ENCODE results near the gene PRORP. TPM values are rescaled to one million over a fixed set of nuclear protein-coding genes. Genes with fewer than 3 reads are reported as not detected.
A peak's percentile ranks its signal among the peaks of the same experiment; 100 is the strongest.
"Not testable (repeated sequence)": the region's sequence is repeated elsewhere in the genome, so short reads cannot be mapped to it uniquely, and the experiment has no call there.

PRORP gene
- total RNA-seq, 2 donors from 2014 or later: 25.2 to 27.6 TPM

DNA sequence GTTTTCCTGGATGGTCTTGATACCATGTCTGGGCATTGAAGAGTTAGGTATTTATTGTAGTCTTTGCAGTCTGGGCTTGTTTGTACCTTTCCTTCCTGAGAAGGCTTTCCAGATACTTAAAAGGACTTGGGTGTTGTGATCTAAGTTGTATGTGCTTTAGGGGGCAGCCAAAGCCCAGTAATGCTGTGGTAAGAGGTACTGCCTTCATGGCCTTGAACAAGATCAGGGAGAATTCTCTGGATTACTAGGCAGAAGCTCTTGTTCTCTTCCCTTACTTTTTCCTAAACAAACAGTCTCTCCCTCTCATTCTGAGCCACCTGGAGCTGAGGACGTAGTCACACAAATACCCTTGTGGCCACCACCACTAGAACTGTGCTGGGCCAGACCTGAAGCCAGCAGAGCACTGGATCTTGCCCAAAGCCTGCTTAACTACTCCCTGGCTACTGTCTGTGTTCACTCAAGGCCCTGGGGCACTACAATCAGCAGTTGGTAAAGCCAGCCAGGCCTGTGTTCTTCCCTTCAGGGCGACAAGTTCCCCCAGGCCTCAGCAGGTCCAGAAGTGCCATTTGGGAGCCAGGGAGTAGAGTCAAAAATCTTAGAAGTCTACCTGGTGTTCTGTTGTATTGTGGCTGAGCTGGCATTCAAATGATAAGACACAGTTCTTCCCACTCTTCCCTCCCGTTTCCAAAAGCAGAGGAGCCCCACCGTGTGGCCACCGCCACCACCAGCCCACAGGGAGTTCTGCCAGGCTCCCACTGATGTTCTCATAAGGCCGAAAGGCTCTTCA, 11.4 kb downstream of the PRORP start:
- intact Hi-C loops (cut with DNase I, micrococcal nuclease): no loop called here
- DNase-seq: no peak
- ATAC-seq: no peak

DNA sequence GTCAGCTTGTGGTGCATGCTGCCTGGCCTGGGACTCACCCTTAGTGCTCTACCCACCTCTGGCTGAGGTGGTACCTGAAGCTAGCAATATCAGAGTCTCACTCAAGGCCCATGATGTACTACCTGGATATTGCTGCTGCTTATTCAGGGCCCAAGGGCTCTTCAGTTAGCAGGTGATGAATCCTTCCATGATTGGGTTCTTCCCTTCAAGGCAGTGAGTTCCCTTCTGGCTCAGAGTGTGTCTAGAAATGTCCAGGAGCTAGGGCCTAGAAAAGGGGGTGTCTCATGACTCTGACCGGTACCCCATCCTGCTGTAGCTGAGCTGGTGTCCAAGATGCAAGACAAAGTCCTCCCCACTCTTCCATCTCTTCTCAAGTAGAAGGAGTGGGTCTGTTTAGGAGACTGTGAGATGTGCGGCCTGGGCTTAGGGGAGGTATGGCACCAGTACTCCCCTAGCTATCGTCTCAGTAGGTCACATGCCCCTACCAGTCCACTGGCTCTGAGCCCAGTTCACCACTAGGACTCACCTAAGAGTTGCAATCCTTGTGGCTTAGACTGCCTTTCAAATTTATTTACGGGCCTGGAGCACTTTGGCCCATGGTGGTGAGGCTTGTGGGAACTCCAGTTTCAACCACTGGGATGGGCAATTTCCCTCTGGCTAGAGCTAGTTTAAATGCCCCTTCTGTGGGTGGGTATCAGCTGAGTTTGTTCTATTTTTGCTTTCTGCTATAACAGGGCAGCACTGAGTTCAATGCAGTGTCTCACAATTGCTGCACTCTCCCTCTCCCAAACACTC, 12.2 kb downstream of the PRORP start:
- intact Hi-C loops (cut with DNase I, micrococcal nuclease): loop anchor here in 1 of 2 donors (5.0 kb wide), 1 partner anchor 278 kb away; no protein-coding TSS in a partner anchor

DNA sequence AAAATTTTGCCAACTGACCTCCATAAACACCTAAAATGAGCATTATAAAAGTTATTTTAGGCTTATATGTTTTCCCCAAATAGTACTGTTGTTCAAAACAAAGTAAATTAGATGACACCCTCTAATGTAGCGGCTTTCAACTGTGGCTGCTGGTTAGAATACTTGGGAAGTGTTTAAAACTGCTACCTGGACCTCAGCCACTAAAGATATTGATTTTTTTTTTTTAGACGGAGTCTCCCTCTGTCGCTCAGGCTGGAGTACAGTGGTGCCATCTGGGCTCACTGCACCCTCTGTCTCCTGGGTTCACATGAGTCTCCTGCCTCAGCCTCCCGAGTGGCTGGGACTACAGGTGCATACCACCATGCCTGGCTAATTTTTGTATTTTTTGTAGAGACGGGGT, 16.2 kb downstream of the PRORP start:
- intact Hi-C loops (cut with DNase I, micrococcal nuclease): loop anchor here in 1 of 2 donors (5.0 kb wide), 1 partner anchor 274 kb away; no protein-coding TSS in a partner anchor
- ATAC-seq: no peak
- no peak for DNase-seq

More for the DNA sequence above, 12.2 kb downstream of the PRORP start:
- DNase-seq: no peak
- no peak for ATAC-seq

- ATAC-seq (peak; percentile 39), DNase-seq (no peak)
- intact Hi-C loops (cut with DNase I, micrococcal nuclease): loop anchor here in 1 of 2 donors (5.0 kb wide), 1 partner anchor 276 kb away; no protein-coding TSS in a partner anchor
These were observed 18.6 kb downstream of the PRORP start for GRCh38 chr14:35140718-35141581.

DNA sequence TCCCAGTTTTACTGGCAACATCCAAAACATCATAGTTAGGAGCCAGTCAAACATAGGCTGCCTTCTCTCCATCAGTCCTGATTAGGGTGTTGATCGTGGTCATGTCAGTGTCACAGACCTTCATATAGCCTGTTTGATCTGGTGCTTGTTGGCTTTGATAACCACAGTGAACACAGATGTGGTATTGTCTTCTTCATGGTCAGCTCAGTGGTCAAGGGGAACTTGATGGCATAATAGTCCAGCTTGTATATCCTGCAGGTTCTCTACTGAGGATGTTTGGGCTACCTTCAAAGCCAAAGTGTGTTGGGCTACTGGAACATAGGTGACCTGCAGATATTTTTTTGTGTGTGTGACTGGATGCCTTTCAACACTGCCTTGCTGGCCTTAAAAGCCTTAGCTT, 21.7 kb downstream of the PRORP start:
- ATAC-seq (no peak), DNase-seq (no peak)
- intact Hi-C loops (cut with DNase I, micrococcal nuclease): loop anchor here in 1 of 2 donors (5.0 kb wide), 1 partner anchor 273 kb away; no protein-coding TSS in a partner anchor

GRCh38 chr14:35146711-35147149, 24.4 kb downstream of the PRORP start:
- intact Hi-C loops (cut with DNase I, micrococcal nuclease): no loop called here
- ATAC-seq (no peak), DNase-seq (no peak)

DNA sequence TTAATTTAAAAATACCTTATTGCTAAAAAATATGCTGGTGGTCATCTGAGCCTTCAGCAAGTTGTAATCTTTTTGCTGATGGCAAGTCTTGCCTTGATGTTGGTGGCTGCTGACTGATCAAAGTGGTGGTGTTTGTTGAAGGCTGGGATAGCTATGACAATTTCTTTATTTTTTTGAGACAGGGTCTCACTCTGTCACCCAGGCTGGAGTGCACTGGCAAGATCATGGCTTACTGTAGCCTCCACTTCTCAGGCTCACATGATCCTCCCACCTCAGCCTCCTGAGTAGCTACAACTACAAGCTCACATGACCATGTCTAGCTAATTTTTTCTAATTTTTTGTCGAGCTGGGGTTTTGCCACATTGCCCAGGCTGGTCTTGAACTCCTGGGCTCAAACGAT, 24.8 kb downstream of the PRORP start:
- DNase-seq (no peak), ATAC-seq (no peak)
- intact Hi-C loops (cut with DNase I, micrococcal nuclease): no loop called here

DNA sequence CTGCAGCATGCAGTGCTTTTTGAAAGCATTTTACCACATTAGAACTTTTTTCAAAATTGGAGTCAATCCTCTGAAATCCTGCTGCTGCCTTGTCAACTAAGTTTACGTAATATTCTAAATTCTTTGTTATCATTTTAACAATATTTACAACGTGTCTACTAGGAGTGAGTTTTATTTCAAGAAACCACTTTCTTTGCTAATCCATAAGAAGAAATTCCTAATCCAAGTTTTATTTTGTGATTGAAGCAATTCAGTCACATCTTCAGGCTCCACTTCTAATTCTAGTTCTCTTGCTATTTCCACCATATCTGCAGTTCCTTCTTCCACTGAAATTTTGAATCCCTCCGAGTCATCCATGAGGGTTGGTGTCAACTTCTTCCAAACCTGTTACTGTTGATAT, 25.4 kb downstream of the PRORP start:
- ATAC-seq (no peak), DNase-seq (no peak)
- intact Hi-C loops (cut with DNase I, micrococcal nuclease): no loop called here

DNA sequence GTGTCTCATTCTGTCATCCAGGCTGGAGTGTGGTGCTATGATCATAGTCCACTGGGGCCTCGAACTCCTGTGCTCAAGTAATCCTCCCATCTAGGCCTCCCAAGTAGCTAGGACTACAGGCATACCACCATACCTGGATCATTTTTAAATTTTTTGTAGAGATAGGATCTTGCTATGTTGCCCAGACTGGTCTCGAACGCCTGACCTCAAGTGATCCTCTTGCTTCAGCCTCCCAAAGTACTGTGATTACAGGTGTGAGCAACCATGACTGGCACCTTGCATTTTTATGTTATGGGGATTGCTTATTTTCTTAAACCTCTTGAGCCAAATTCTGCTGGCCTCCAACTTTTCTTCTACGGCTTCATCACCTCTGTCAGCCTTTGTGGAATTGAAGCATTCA, 26.9 kb downstream of the PRORP start:
- intact Hi-C loops (cut with DNase I, micrococcal nuclease): no loop called here
- DNase-seq (no peak), ATAC-seq (no peak)

DNA sequence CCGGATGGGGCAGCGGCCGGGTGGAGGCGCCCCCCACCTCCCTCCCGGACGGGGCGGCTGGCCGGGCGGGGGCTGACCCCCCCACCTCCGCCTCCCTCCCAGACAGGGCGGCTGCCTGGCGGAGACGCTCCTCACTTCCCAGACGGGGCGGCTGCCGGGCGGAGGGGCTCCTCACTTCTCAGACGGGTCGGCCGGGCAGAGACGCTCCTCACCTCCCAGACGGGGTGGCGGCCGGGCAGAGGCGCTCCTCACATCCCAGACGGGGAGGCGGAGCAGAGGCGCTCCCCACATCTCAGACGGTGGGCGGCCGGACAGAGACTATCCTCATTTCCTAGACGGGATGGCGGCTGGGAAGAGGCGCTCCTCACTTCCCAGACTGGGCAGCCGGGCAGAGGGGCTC, 30.2 kb downstream of the PRORP start:
- intact Hi-C loops (cut with DNase I, micrococcal nuclease); DNase-seq; ATAC-seq: not testable (repeated sequence)

- DNase-seq (no peak), ATAC-seq (no peak)
- intact Hi-C loops (cut with DNase I, micrococcal nuclease): no loop called here
These were observed 31.7 kb downstream of the PRORP start for GRCh38 chr14:35154016-35154415.

- ATAC-seq: no peak
- intact Hi-C loops (cut with DNase I, micrococcal nuclease): no loop called here
- DNase-seq: no peak
These were observed 33.6 kb downstream of the PRORP start for GRCh38 chr14:35155962-35156361.

DNA sequence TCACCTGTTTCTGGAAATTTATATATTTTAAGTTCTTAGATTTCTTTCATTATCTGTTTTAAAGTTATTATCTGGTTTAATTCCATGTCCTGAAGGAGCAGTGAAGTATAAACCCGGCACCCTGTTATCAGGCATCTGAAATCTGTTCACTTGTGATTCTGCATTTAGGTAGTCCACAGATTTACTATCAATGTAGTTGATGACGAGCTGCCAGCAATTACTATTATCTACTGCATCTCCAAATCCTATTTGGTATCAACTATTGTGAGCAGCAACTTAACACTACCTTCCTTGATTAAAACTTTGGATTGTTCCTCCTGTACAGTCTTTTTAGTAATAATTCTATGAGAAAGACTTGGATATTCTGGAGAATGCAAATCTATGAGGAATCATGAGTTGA, 36.1 kb downstream of the PRORP start:
- intact Hi-C loops (cut with DNase I, micrococcal nuclease): no loop called here
- no peak for ATAC-seq
- no peak for DNase-seq

DNA sequence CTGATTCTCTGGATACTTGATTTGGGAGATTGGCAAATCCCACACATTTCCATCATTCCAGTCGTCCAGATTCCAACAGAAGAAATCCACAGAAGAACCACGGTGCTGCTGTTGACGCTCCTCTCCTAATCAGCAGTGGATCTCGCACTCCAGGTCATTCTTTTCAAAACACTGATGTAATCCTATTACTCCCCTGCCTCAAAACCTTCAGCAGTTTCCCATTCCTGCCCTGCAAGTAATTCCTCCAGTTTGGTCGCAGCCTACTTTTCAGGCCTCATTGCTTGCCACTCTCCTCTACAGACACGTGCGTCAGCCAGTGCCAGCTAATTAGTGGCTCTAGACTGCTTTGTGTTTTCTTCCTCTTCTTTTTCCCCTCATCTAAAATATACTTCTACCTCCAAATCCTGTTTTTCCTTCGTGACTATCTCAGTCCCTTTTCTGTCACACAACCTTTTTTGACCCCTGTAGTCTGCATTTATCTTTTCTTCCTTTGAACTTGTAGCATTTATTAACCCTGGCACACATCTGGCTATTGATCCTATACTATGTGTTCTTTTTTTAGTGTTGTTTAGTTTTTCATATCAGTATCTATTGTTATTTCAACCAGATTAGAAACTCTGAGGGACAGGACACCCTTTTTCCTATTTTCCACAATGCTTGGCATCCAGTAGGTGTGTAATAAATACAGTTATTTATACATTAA, 36.8 kb downstream of the PRORP start:
- intact Hi-C loops (cut with DNase I, micrococcal nuclease): no loop called here
- ATAC-seq: no peak
- DNase-seq: no peak

DNA sequence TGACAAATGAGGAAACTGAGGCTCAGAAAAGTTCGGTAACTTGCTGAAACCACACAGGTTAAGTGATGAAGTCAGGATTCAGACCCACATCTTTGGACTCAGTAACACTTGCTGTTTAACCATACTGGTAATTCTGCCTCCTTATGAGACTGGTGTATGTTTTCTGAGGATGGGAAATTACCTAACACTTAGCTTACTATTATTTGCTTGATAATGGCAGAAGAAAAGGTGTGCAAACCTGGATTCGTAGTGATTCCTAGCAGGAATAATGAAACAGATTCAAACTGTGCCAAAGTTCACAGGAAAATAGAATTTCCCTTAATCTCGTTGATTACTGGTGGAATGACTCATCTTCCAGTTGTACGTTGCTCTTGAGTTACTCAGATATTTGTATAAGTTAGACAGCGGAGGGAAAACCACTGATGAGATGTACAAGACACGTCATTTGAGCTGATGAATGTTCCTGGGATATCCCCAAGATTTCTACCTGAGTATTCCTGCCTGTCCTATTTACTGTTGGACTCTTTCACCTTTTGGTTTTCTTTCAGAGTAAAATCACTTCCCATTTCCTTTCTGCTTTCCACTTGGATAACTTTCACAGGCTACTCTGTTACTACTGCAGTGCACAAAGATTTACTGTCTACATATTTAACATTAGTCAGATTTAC, 37.5 kb downstream of the PRORP start:
- intact Hi-C loops (cut with DNase I, micrococcal nuclease): no loop called here
- DNase-seq (no peak), ATAC-seq (peak; percentile 81)

GRCh38 chr14:35161231-35161630, 38.9 kb downstream of the PRORP start:
- ATAC-seq: no peak
- no peak for DNase-seq

GRCh38 chr14:35163384-35163783, 41.0 kb downstream of the PRORP start:
- intact Hi-C loops (cut with DNase I, micrococcal nuclease): no loop called here
- no peak for ATAC-seq
- no peak for DNase-seq

More at GRCh38 chr14:35161231-35161630, 38.9 kb downstream of the PRORP start:
- intact Hi-C loops (cut with DNase I, micrococcal nuclease): no loop called here

DNA sequence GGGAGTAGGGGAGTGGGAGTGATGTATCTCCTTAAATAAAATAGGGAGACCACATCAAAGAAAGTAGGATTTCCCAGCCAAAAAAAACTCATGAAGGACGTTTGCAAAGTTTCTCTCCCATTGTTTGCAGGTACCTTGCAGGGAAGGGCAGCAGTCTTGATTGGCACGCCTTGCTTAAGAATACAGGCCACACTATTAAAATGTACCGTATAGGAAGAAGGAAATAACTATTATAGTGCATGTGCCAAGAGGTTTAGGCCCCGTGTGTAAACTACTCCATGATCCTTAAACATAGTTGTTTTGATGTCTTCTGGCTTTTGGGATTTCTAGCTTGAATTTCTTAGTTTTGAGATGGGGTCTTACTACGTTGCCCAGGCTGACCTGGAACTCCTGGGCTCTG, 42.5 kb downstream of the PRORP start:
- intact Hi-C loops (cut with DNase I, micrococcal nuclease): no loop called here
- peak; percentile 97 for ATAC-seq
- DNase-seq: peak in 1 of 2 donors; percentile 11
